ENCODE measurements around the gene KDM3B.

The KDM3B gene

DNA sequence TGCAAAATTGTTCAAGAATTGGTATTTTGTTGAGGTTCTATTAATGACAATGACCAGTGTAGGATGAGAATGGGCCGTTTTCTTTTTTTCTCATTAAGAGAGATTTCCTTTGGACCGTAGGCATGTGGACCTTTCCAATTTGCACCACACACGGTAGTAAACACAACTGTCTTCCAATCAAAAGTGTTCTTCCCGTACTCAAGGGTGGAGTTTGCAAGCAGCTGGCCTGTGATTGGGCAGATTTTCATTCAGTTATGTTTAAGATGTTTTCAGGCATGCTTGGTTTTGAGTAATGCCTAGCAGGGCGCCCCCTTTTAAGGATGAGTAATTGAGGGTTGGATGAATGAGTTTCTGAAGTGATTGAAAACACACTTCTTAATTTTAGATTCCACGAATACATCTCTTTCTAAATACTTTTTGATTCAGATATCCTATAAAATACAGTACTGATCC, 2.5 kb downstream of the KDM3B start:
- no peak overlapping the region for H4K91ac ChIP-seq (ENCODE audit: low read depth, low read length)
- H3K4me2 ChIP-seq (ENCODE audit: low read length), result peak overlapping the region; percentile 36
- H3K23ac ChIP-seq (ENCODE audit: low read length), result no peak overlapping the region
- H3K79me1 ChIP-seq (ENCODE audit: low read length), result peaks cover 10% of the 10 kb centered on the region
- H3K9ac ChIP-seq (ENCODE audit: low read length), result no peak overlapping the region
- no peak overlapping the region for H3K27ac ChIP-seq (ENCODE audit: low read depth, low read length)
- no peak overlapping the region for H2BK5ac ChIP-seq (ENCODE audit: low read depth, low read length, poor library complexity)
- H2AFZ ChIP-seq (ENCODE audit: insufficient read depth, low read length, poor library complexity), result no peak overlapping the region
- H2BK120ac ChIP-seq (ENCODE audit: insufficient read depth, low read length, poor library complexity), result no peak overlapping the region
- no peak overlapping the region for H3K4me3 ChIP-seq (ENCODE audit: low read depth, low read length)
- H2BK12ac ChIP-seq (ENCODE audit: low read length), result no peak overlapping the region
- peak in 1 of 2 donors; percentile 36 for DNase-seq
- H3K27me3 ChIP-seq (ENCODE audit: insufficient read depth, low read length), result no peaks in the 10 kb centered on the region
- H2AK5ac ChIP-seq (ENCODE audit: low read length), result no peak overlapping the region
- peak overlapping the region; percentile 96 for H3K4ac ChIP-seq (ENCODE audit: low read depth, low read length)
- no peak overlapping the region for H3K18ac ChIP-seq (ENCODE audit: low read length)
- WGBS (ENCODE audit: extremely low coverage, insufficient coverage, insufficient read length), result no CpG with 5 or more reads among the region's 6 CpGs
- H4K12ac ChIP-seq (ENCODE audit: low read depth, low read length), result no peak overlapping the region
- H3K4me1 ChIP-seq (ENCODE audit: control insufficient read depth in 1 of 2, insufficient read depth in 2 of 2, low read length in 2 of 2), result peaks cover 2 to 3% of the 10 kb centered on the region in 2 experiments
- H3K36me3 ChIP-seq (ENCODE audit: control insufficient read depth in 1 of 2, insufficient read depth in 2 of 2, low read length in 2 of 2), result peaks cover 0 to 2% of the 10 kb centered on the region in 2 experiments
- H4K8ac ChIP-seq (ENCODE audit: low read depth, low read length), result no peak overlapping the region
- no peak overlapping the region for H3K14ac ChIP-seq (ENCODE audit: low read length)
- peaks cover 19% of the 10 kb centered on the region for H3K79me2 ChIP-seq (ENCODE audit: control insufficient read depth, insufficient read depth, low read length, poor library complexity)
- peaks cover 2% of the 10 kb centered on the region for H3K9me3 ChIP-seq (ENCODE audit: insufficient read depth, low read depth, low read length)

DNA sequence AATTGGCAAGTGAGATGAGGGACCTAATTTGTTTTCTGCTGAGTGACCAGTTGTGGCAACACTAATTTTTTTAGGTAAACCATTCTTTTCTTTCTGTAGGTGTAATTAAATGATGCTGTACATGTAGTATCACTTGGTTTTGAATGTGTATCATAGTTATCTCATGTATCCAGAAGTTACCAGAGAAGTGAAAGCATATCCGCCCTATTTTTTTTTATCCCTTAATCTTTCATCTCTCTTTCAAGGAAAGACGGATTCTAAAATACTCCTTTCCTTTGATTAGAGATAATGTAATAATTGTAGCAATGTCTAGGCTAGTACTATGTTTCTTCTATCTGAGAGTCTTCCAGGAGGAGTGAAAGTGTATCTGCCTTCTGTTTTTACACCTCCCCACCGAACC, 7.1 kb downstream of the KDM3B start:
- no peak overlapping the region for H2BK120ac ChIP-seq (ENCODE audit: insufficient read depth, low read length, poor library complexity)
- H2AFZ ChIP-seq (ENCODE audit: insufficient read depth, low read length, poor library complexity), result no peak overlapping the region
- no peak overlapping the region for H4K12ac ChIP-seq (ENCODE audit: low read depth, low read length)
- no peak overlapping the region for H2BK5ac ChIP-seq (ENCODE audit: low read depth, low read length, poor library complexity)
- peaks cover 4% of the 10 kb centered on the region for H3K79me2 ChIP-seq (ENCODE audit: control insufficient read depth, insufficient read depth, low read length, poor library complexity)
- no peak overlapping the region for H3K4me2 ChIP-seq (ENCODE audit: low read length)
- H3K79me1 ChIP-seq (ENCODE audit: low read length), result no peaks in the 10 kb centered on the region
- no peaks in the 10 kb centered on the region for H3K27me3 ChIP-seq (ENCODE audit: insufficient read depth, low read length)
- no CpG with 5 or more reads among the region's 3 CpGs for WGBS (ENCODE audit: extremely low coverage, insufficient coverage, insufficient read length)
- H3K9ac ChIP-seq (ENCODE audit: low read length), result no peak overlapping the region
- H3K23ac ChIP-seq (ENCODE audit: low read length), result no peak overlapping the region
- no peak overlapping the region for H2AK5ac ChIP-seq (ENCODE audit: low read length)
- H3K18ac ChIP-seq (ENCODE audit: low read length), result no peak overlapping the region
- no peak overlapping the region for H3K27ac ChIP-seq (ENCODE audit: low read depth, low read length)
- DNase-seq, result no peak
- H3K4me1 ChIP-seq (ENCODE audit: control insufficient read depth in 1 of 2, insufficient read depth in 2 of 2, low read length in 2 of 2), result no peaks in the 10 kb centered on the region
- H4K91ac ChIP-seq (ENCODE audit: low read depth, low read length), result no peak overlapping the region
- no peak overlapping the region for H3K14ac ChIP-seq (ENCODE audit: low read length)
- H4K8ac ChIP-seq (ENCODE audit: low read depth, low read length), result no peak overlapping the region
- H3K36me3 ChIP-seq (ENCODE audit: control insufficient read depth in 1 of 2, insufficient read depth in 2 of 2, low read length in 2 of 2), result peaks cover 0 to 2% of the 10 kb centered on the region in 2 experiments
- no peak overlapping the region for H2BK12ac ChIP-seq (ENCODE audit: low read length)
- H3K4me3 ChIP-seq (ENCODE audit: low read depth, low read length), result no peak overlapping the region
- H3K4ac ChIP-seq (ENCODE audit: low read depth, low read length), result no peak overlapping the region
- no peaks in the 10 kb centered on the region for H3K9me3 ChIP-seq (ENCODE audit: insufficient read depth, low read depth, low read length)

DNA sequence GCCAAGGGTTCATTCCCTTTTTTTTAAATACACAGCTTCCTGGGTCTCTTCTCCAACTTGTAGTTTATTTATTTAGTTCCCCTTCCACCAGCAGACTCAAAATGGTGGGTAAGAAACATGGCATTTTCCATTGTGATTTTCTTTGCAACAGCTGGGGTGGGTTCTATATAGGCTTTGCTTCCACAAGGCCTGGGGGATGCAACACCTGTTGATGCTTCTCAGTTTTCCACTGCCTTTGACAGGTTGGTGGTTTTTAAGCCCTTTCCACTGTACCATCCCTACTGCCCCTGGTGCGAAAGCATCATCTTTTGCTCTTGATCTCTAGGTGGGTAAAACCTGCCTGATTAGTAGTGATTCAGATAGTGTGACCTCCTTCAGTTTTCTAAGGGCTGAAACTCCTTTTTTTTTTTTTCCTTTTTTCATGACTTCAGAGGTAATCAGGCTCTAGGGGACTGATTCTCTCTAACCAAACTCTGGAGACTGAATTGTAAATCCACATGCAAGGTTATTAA, 8.5 kb downstream of the KDM3B start:
- no peak overlapping the region for H2BK120ac ChIP-seq (ENCODE audit: insufficient read depth, low read length, poor library complexity)
- no peaks in the 10 kb centered on the region for H3K79me1 ChIP-seq (ENCODE audit: low read length)
- no peak overlapping the region for H4K91ac ChIP-seq (ENCODE audit: low read depth, low read length)
- no peaks in the 10 kb centered on the region for H3K4me1 ChIP-seq (ENCODE audit: control insufficient read depth in 1 of 2, insufficient read depth in 2 of 2, low read length in 2 of 2)
- H3K9ac ChIP-seq (ENCODE audit: low read length), result no peak overlapping the region
- no peak overlapping the region for H2BK5ac ChIP-seq (ENCODE audit: low read depth, low read length, poor library complexity)
- H3K18ac ChIP-seq (ENCODE audit: low read length), result no peak overlapping the region
- H3K9me3 ChIP-seq (ENCODE audit: insufficient read depth, low read depth, low read length), result no peaks in the 10 kb centered on the region
- peaks cover 2% of the 10 kb centered on the region for H3K79me2 ChIP-seq (ENCODE audit: control insufficient read depth, insufficient read depth, low read length, poor library complexity)
- no peak overlapping the region for H2AK5ac ChIP-seq (ENCODE audit: low read length)
- peaks cover 0 to 2% of the 10 kb centered on the region in 2 experiments for H3K36me3 ChIP-seq (ENCODE audit: control insufficient read depth in 1 of 2, insufficient read depth in 2 of 2, low read length in 2 of 2)
- no peak overlapping the region for H4K12ac ChIP-seq (ENCODE audit: low read depth, low read length)
- H4K8ac ChIP-seq (ENCODE audit: low read depth, low read length), result no peak overlapping the region
- no peak overlapping the region for H3K23ac ChIP-seq (ENCODE audit: low read length)
- H3K4me3 ChIP-seq (ENCODE audit: low read depth, low read length), result no peak overlapping the region
- H3K14ac ChIP-seq (ENCODE audit: low read length), result no peak overlapping the region
- no peak overlapping the region for H3K27ac ChIP-seq (ENCODE audit: low read depth, low read length)
- H3K4me2 ChIP-seq (ENCODE audit: low read length), result no peak overlapping the region
- H3K4ac ChIP-seq (ENCODE audit: low read depth, low read length), result no peak overlapping the region
- no peak for DNase-seq
- WGBS (ENCODE audit: extremely low coverage, insufficient coverage, insufficient read length), result no CpG with 5 or more reads among the region's 1 CpG
- H2AFZ ChIP-seq (ENCODE audit: insufficient read depth, low read length, poor library complexity), result no peak overlapping the region
- no peak overlapping the region for H2BK12ac ChIP-seq (ENCODE audit: low read length)
- no peaks in the 10 kb centered on the region for H3K27me3 ChIP-seq (ENCODE audit: insufficient read depth, low read length)

DNA sequence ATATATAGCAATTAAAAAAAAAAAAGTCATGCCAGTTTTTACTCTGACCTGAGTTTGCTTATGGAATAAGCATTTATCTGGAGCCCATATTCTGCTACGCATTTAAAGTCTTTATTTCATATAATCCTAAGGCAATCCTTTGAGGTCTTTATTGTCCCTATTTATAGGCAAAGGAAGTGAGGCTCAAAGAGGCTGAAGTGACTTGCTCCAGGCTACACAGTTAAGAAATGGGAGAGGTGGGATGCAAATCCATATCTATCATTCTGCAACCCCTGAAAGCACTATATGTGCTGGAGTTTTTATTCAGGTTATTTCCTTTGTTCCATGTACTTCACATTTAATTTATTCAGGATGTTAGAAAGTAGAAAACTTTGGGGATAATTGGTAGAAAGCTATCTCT, 12.1 kb downstream of the KDM3B start:
- no peak overlapping the region for H3K4me3 ChIP-seq (ENCODE audit: low read depth, low read length)
- H3K36me3 ChIP-seq (ENCODE audit: control insufficient read depth in 1 of 2, insufficient read depth in 2 of 2, low read length in 2 of 2), result no peaks in the 10 kb centered on the region
- DNase-seq, result no peak
- H3K9ac ChIP-seq (ENCODE audit: low read length), result no peak overlapping the region
- H3K14ac ChIP-seq (ENCODE audit: low read length), result no peak overlapping the region
- H2AFZ ChIP-seq (ENCODE audit: insufficient read depth, low read length, poor library complexity), result no peak overlapping the region
- no CpG with 5 or more reads among the region's 1 CpG for WGBS (ENCODE audit: extremely low coverage, insufficient coverage, insufficient read length)
- H4K8ac ChIP-seq (ENCODE audit: low read depth, low read length), result no peak overlapping the region
- no peak overlapping the region for H4K12ac ChIP-seq (ENCODE audit: low read depth, low read length)
- no peak overlapping the region for H4K91ac ChIP-seq (ENCODE audit: low read depth, low read length)
- no peak overlapping the region for H2AK5ac ChIP-seq (ENCODE audit: low read length)
- H3K4ac ChIP-seq (ENCODE audit: low read depth, low read length), result no peak overlapping the region
- H2BK12ac ChIP-seq (ENCODE audit: low read length), result no peak overlapping the region
- peaks cover 3% of the 10 kb centered on the region for H3K79me2 ChIP-seq (ENCODE audit: control insufficient read depth, insufficient read depth, low read length, poor library complexity)
- no peaks in the 10 kb centered on the region for H3K79me1 ChIP-seq (ENCODE audit: low read length)
- peaks cover 0 to 2% of the 10 kb centered on the region in 2 experiments for H3K4me1 ChIP-seq (ENCODE audit: control insufficient read depth in 1 of 2, insufficient read depth in 2 of 2, low read length in 2 of 2)
- no peaks in the 10 kb centered on the region for H3K9me3 ChIP-seq (ENCODE audit: insufficient read depth, low read depth, low read length)
- no peak overlapping the region for H3K4me2 ChIP-seq (ENCODE audit: low read length)
- no peak overlapping the region for H2BK120ac ChIP-seq (ENCODE audit: insufficient read depth, low read length, poor library complexity)
- H2BK5ac ChIP-seq (ENCODE audit: low read depth, low read length, poor library complexity), result no peak overlapping the region
- no peak overlapping the region for H3K27ac ChIP-seq (ENCODE audit: low read depth, low read length)
- H3K18ac ChIP-seq (ENCODE audit: low read length), result no peak overlapping the region
- no peaks in the 10 kb centered on the region for H3K27me3 ChIP-seq (ENCODE audit: insufficient read depth, low read length)
- no peak overlapping the region for H3K23ac ChIP-seq (ENCODE audit: low read length)

Measured in trophoblast cell (in vitro differentiated cells and primary cell).